ENCODE results near the gene TTC17.

The TTC17 gene

DNA sequence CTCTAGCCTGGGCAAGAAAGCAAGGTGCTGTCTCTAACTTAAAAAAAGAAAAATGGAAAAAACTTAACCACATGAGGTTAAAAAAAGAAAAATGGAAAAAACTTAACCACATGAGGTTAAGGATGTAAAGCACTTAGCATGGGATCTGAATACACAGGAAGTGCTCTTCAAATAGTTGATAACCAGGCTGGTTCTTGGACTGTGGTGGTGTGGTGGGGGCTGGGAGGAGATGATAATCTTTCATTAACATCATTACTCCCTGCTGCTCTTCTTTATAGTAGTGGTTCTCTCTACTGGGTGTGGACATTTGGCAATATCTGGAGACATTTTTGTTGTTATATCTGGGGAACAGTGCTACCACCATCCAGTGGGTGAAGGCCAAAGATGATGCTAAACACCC lies 88.4 kb downstream of the TTC17 start:
- Histone ChIP-seq H3K27me3 (ENCODE audit: low read length) (no peaks in the 10 kb centered on the region), H3K9me3 (ENCODE audit: insufficient read depth, low read length) (no peaks in the 10 kb centered on the region), H3K4me3 (ENCODE audit: insufficient read depth, low read length, poor library complexity, severe bottlenecking) (no peak overlapping the region), H3K9ac (ENCODE audit: low read length) (no peak overlapping the region), H3K27ac (ENCODE audit: low read depth, low read length) (no peak overlapping the region), H4K20me1 (ENCODE audit: low read depth, low read length) (no peaks in the 10 kb centered on the region), H3K9me2 (replicated peaks; ENCODE audit: insufficient read depth, low read length) (no peaks in the 10 kb centered on the region), H3K4me2 (ENCODE audit: low read depth, low read length, poor library complexity, severe bottlenecking) (no peak overlapping the region), H3F3A (ENCODE audit: insufficient read depth) (no peaks in the 10 kb centered on the region), H2AFZ (ENCODE audit: low read depth, low read length, severe bottlenecking) (no peak overlapping the region), H3K79me2 (ENCODE audit: insufficient read depth, low read length) (no peaks in the 10 kb centered on the region), H3K36me3 (ENCODE audit: low read length) (peaks cover 43% of the 10 kb centered on the region; the same call in 1 of the 2 replicates)
- TF ChIP-seq EZH2phosphoT487 (conservative IDR thresholded peaks at IDR 0.05; ENCODE audit: low read length), result no peak
- TF ChIP-seq, protein P1, sequence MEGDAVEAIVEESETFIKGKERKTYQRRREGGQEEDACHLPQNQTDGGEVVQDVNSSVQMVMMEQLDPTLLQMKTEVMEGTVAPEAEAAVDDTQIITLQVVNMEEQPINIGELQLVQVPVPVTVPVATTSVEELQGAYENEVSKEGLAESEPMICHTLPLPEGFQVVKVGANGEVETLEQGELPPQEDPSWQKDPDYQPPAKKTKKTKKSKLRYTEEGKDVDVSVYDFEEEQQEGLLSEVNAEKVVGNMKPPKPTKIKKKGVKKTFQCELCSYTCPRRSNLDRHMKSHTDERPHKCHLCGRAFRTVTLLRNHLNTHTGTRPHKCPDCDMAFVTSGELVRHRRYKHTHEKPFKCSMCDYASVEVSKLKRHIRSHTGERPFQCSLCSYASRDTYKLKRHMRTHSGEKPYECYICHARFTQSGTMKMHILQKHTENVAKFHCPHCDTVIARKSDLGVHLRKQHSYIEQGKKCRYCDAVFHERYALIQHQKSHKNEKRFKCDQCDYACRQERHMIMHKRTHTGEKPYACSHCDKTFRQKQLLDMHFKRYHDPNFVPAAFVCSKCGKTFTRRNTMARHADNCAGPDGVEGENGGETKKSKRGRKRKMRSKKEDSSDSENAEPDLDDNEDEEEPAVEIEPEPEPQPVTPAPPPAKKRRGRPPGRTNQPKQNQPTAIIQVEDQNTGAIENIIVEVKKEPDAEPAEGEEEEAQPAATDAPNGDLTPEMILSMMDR (IDR thresholded peaks at IDR 0.05; ENCODE audit: insufficient read depth, low read length, poor library complexity, severe bottlenecking), result no peak

DNA sequence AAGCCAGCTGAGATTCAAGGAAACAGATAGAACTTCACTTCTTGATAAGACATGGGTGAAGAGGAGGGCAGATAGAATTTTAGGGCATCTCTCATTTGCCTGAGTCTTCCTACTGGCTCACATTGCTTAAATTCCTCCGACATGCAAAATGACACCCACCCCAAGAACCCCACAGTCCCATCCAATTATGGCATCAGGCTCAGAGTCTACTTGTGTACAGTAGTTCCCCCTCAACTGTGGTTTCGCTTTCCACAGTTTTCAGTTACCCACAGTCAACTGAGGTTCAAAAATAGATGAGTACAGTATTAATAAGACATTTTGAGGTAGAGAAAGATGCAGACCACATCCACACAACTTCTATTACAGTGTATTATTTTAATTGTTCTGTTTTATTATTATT lies 99.8 kb downstream of the TTC17 start:
- Histone ChIP-seq H3K27ac (ENCODE audit: low read depth, low read length) (no peak overlapping the region), H3K4me3 (ENCODE audit: insufficient read depth, low read length, poor library complexity, severe bottlenecking) (no peak overlapping the region), H3K9me2 (replicated peaks; ENCODE audit: insufficient read depth, low read length) (no peaks in the 10 kb centered on the region), H4K20me1 (ENCODE audit: low read depth, low read length) (no peaks in the 10 kb centered on the region), H2AFZ (ENCODE audit: low read depth, low read length, severe bottlenecking) (no peak overlapping the region), H3K4me2 (ENCODE audit: low read depth, low read length, poor library complexity, severe bottlenecking) (no peak overlapping the region), H3K36me3 (ENCODE audit: low read length) (peaks cover 27% of the 10 kb centered on the region; the same call in 1 of the 2 replicates), H3K79me2 (ENCODE audit: insufficient read depth, low read length) (no peaks in the 10 kb centered on the region), H3K9ac (ENCODE audit: low read length) (no peak overlapping the region), H3K27me3 (ENCODE audit: low read length) (no peaks in the 10 kb centered on the region), H3F3A (ENCODE audit: insufficient read depth) (no peaks in the 10 kb centered on the region), H3K9me3 (ENCODE audit: insufficient read depth, low read length) (no peaks in the 10 kb centered on the region)
- TF ChIP-seq, protein P1 (IDR thresholded peaks at IDR 0.05; ENCODE audit: insufficient read depth, low read length, poor library complexity, severe bottlenecking), result no peak
- TF ChIP-seq EZH2phosphoT487 (conservative IDR thresholded peaks at IDR 0.05; ENCODE audit: low read length), result no peak

- Histone ChIP-seq H3K4me3 (ENCODE audit: insufficient read depth, low read length, poor library complexity, severe bottlenecking) (no peak overlapping the region), H3F3A (ENCODE audit: insufficient read depth) (no peaks in the 10 kb centered on the region), H3K9me3 (ENCODE audit: insufficient read depth, low read length) (no peaks in the 10 kb centered on the region), H3K79me2 (ENCODE audit: insufficient read depth, low read length) (no peaks in the 10 kb centered on the region), H3K9ac (ENCODE audit: low read length) (no peak overlapping the region), H2AFZ (ENCODE audit: low read depth, low read length, severe bottlenecking) (no peak overlapping the region), H3K9me2 (replicated peaks; ENCODE audit: insufficient read depth, low read length) (no peaks in the 10 kb centered on the region), H4K20me1 (ENCODE audit: low read depth, low read length) (no peaks in the 10 kb centered on the region), H3K4me2 (ENCODE audit: low read depth, low read length, poor library complexity, severe bottlenecking) (no peak overlapping the region), H3K36me3 (ENCODE audit: low read length) (peaks cover 26% of the 10 kb centered on the region), H3K27ac (ENCODE audit: low read depth, low read length) (no peak overlapping the region), H3K27me3 (ENCODE audit: low read length) (no peaks in the 10 kb centered on the region)
- TF ChIP-seq EZH2phosphoT487 (conservative IDR thresholded peaks at IDR 0.05; ENCODE audit: low read length), result no peak
- TF ChIP-seq, protein P1 (IDR thresholded peaks at IDR 0.05; ENCODE audit: insufficient read depth, low read length, poor library complexity, severe bottlenecking), result no peak
Measured at GRCh38 chr11:43459246-43459645, 100.5 kb downstream of the TTC17 start.

Measured in SU-DHL-6 (cell line).